K562 (cell line): ENCODE data around the gene ANKH. TPM values are rescaled to one million over a fixed set of nuclear protein-coding genes. Genes with fewer than 3 reads are reported as not detected.
A peak's percentile ranks its signal among the peaks of the same experiment; 100 is the strongest.

Experiments used
- ATAC-seq: fragments of 200-7000 bp; cut with Tn5 transposase; 3 replicates; pipeline ENCODE4 v1.9.1; 2020; ENCODE audit warnings: moderate library complexity
- BruUV-seq: library from RNA; stranded (reverse); fragments of 400-500 nt; replicated peaks from 2 replicates; lab custom pipeline; 2021; lab: Mats Ljungman, UMichigan
- CTCF ChIA-PET: fragments of 300-600 bp; formaldehyde crosslinking; extraction: SDS; loops from one replicate; lab custom pipeline; 2021; ENCODE audit warnings: low intra/inter-chr PET ratio; lab: Yijun Ruan, JAX
- POLR2A ChIA-PET: fragments of 300-600, 350-650 bp; sonication (Branson Sonifier 250); formaldehyde crosslinking; extraction: SDS; loops from one replicate; lab custom pipeline; 2021; ENCODE audit warnings: antibody characterized with exemption, inconsistent platforms; lab: Yijun Ruan, JAX
- DNase-seq, 4 experiments: peaks; one replicate each; pipeline versions ENCODE4 v3.0.0 to v3.0.0-alpha.2; 2011 to 2018; ENCODE audit warnings: low spot score in 3 of 4, mixed read lengths in 3 of 4; ENCODE audit errors: extremely low read depth in 1 of 4
- FAIRE-seq: peaks from 2 replicates; lab custom pipeline; 2011; peaks lifted over from hg19 to GRCh38; lab: Jason Lieb, UNC
- H2AFZ ChIP-seq: 2 replicates; pipeline ENCODE4 v1.6.0; 2011; ENCODE audit warnings: low read depth, low read length, control low read depth, inconsistent platforms
- H3K27ac ChIP-seq: fragments of 200-600 bp; 3 replicates; pipeline ENCODE4 v1.8.0; 2011; ENCODE audit warnings: low read depth, mild to moderate bottlenecking, control low read depth, inconsistent platforms, low read length, moderate library complexity, mixed read lengths; ENCODE audit errors: extremely low read depth
- H3K27me3 ChIP-seq, 2 experiments: fragments of 300-600 bp in 1 of 2; 2 replicates in 1 of 2; 3 replicates in 1 of 2; pipeline versions ENCODE4 v1.6.0 to v1.8.0; 2011; ENCODE audit warnings: inconsistent platforms in 2 of 2, low read length in 2 of 2, mild to moderate bottlenecking in 1 of 2, mixed read lengths in 1 of 2, moderate library complexity in 1 of 2; ENCODE audit not compliant: control insufficient read depth in 2 of 2, insufficient read depth in 2 of 2
- H3K36me3 ChIP-seq: fragments of 300-600 bp; 3 replicates; pipeline ENCODE4 v1.8.0; 2011; ENCODE audit warnings: mild to moderate bottlenecking, low read length, inconsistent platforms; ENCODE audit not compliant: control insufficient read depth, insufficient read depth
- H3K4me1 ChIP-seq, 2 experiments: fragments of 200-600 bp in 1 of 2; replicated peaks in 1 of 2; 2 replicates in 1 of 2; 3 replicates in 1 of 2; pipeline versions ENCODE4 v1.5.1 to v1.8.0; 2011; ENCODE audit warnings: inconsistent platforms in 2 of 2, low read length in 2 of 2, mild to moderate bottlenecking in 1 of 2, mixed read lengths in 1 of 2, moderate library complexity in 1 of 2; ENCODE audit not compliant: control insufficient read depth in 2 of 2, insufficient read depth in 2 of 2
- H3K4me2 ChIP-seq: 2 replicates; pipeline ENCODE4 v1.6.1; 2011; ENCODE audit warnings: low read length, control low read depth, inconsistent platforms, mixed read lengths; ENCODE audit not compliant: insufficient read depth
- H3K4me3 ChIP-seq: fragments of 200-600 bp; sonication (generic), shearing (Covaris generic); 2 replicates; pipeline ENCODE4 v1.5.1; 2016; ENCODE audit warnings: control low read depth, inconsistent platforms
- H3K79me2 ChIP-seq: fragments of 200-600 bp; 3 replicates; pipeline ENCODE4 v1.8.0; 2011; ENCODE audit warnings: low read length, inconsistent platforms; ENCODE audit not compliant: control insufficient read depth, insufficient read depth
- H3K9ac ChIP-seq, 2 experiments: 2 replicates each; pipeline versions ENCODE4 v1.6.0 to v1.6.1; 2011; ENCODE audit warnings: low read depth in 2 of 2, low read length in 2 of 2, control low read depth in 1 of 2, inconsistent platforms in 1 of 2, mild to moderate bottlenecking in 1 of 2, mixed read lengths in 1 of 2; ENCODE audit not compliant: insufficient read depth in 1 of 2
- H3K9me1 ChIP-seq: one replicate; pipeline ENCODE4 v1.6.0; 2011; ENCODE audit warnings: inconsistent platforms, mild to moderate bottlenecking, low read length, moderate library complexity; ENCODE audit not compliant: control insufficient read depth, insufficient read depth
- H3K9me3 ChIP-seq: replicated peaks from 2 replicates; pipeline ENCODE4 v1.5.1; 2011; ENCODE audit warnings: low read depth, low read length, inconsistent platforms; ENCODE audit not compliant: control insufficient read depth, insufficient read depth
- H4K20me1 ChIP-seq: replicated peaks from 2 replicates; pipeline ENCODE4 v1.6.1; 2011; ENCODE audit warnings: low read length, inconsistent platforms, mixed read lengths; ENCODE audit not compliant: control insufficient read depth, insufficient read depth
- ARID1B ChIP-seq: fragments of 450-650 bp; IDR thresholded peaks from 2 replicates; pipeline ENCODE4 v1.6.1; 2016; ENCODE audit warnings: antibody characterized with exemption, mild to moderate bottlenecking, inconsistent platforms
- BHLHE40 ChIP-seq: IDR thresholded peaks from 2 replicates; pipeline ENCODE4 v1.6.1; 2011; ENCODE audit warnings: low read length, improper control_type of control experiment
- DPF2 ChIP-seq: fragments of 450-650 bp; IDR thresholded peaks from 2 replicates; pipeline ENCODE4 v1.6.1; 2016
- GATA2 ChIP-seq: sonication (generic); formaldehyde crosslinking; IDR thresholded peaks from 2 replicates; pipeline ENCODE4 v1.4.0; 2020; ENCODE audit warnings: mild to moderate bottlenecking, missing genetic modification reagents
- HMBOX1 ChIP-seq: sonication (generic); IDR thresholded peaks from 2 replicates; pipeline ENCODE4 v1.6.1; 2016
- KAT7 ChIP-seq: sonication (generic); formaldehyde crosslinking; IDR thresholded peaks from 2 replicates; pipeline ENCODE4 v1.8.0; 2022; ENCODE audit warnings: missing genetic modification reagents, mild to moderate bottlenecking, borderline replicate concordance
- L3MBTL2 ChIP-seq: fragments of 450-650 bp; IDR thresholded peaks from 2 replicates; pipeline ENCODE4 v1.6.1; 2016; ENCODE audit warnings: mild to moderate bottlenecking, moderate library complexity
- NR2C1 ChIP-seq, 2 experiments: fragments of 450-650 bp; IDR thresholded peaks; 2 replicates each; pipeline ENCODE4 v1.6.1; 2017; ENCODE audit warnings: mild to moderate bottlenecking in 2 of 2, antibody characterized with exemption in 1 of 2, inconsistent platforms in 1 of 2, missing compliant biosample characterization in 1 of 2, missing genetic modification characterization in 1 of 2
- POLR2AphosphoS2 ChIP-seq: IDR thresholded peaks from 2 replicates; pipeline ENCODE4 v1.6.1; 2012; ENCODE audit warnings: low read length, improper control_type of control experiment
- RAD21 ChIP-seq, 2 experiments: fragments of 250-450 bp in 1 of 2; fragments of 450-650 bp in 1 of 2; sonication (Bioruptor Pico) in 1 of 2; formaldehyde crosslinking in 1 of 2; IDR thresholded peaks in 1 of 2; conservative IDR thresholded peaks in 1 of 2; 2 replicates each; pipeline versions ENCODE4 v1.4.0 to v1.8.0; 2020 to 2022; ENCODE audit warnings: mild to moderate bottlenecking in 2 of 2, moderate library complexity in 1 of 2
- RCOR1 ChIP-seq, 2 experiments: IDR thresholded peaks; 2 replicates each; pipeline ENCODE4 v1.6.1; 2012; ENCODE audit warnings: low read depth in 2 of 2, low read length in 2 of 2, borderline replicate concordance in 1 of 2, improper control_type of control experiment in 1 of 2
- SIN3B ChIP-seq: fragments of 450-650 bp; IDR thresholded peaks from 2 replicates; pipeline ENCODE4 v1.6.1; 2017; ENCODE audit warnings: low read depth, mild to moderate bottlenecking, moderate library complexity
- TRIM24 ChIP-seq, 2 experiments: fragments of 450-650 bp; IDR thresholded peaks; 2 replicates each; pipeline ENCODE4 v1.6.1; 2016
- UBTF ChIP-seq, 2 experiments: IDR thresholded peaks; 2 replicates each; pipeline ENCODE4 v1.6.1; 2012; ENCODE audit warnings: improper control_type of control experiment in 2 of 2, low read depth in 2 of 2, low read length in 2 of 2, borderline replicate concordance in 1 of 2
- ZNF239 ChIP-seq: fragments of 250-450 bp; sonication (Bioruptor Pico); IDR thresholded peaks from 2 replicates; pipeline ENCODE4 v1.4.0; 2020; ENCODE audit warnings: mild to moderate bottlenecking
- ZNF764 ChIP-seq: fragments of 250-450 bp; sonication (Bioruptor Pico); IDR thresholded peaks from 2 replicates; pipeline ENCODE4 v1.4.0; 2020; ENCODE audit warnings: low read depth, mild to moderate bottlenecking, moderate library complexity
- ZSCAN29 ChIP-seq: fragments of 450-650 bp; IDR thresholded peaks from 2 replicates; pipeline ENCODE4 v1.6.1; 2017
- WGBS: fragments of 100-300 bp; shearing (Covaris generic); methylation state at CpG from one replicate; pipeline ENCODE4 v1.1.6; 2016; ENCODE audit warnings: low coverage, mixed read lengths; ENCODE audit not compliant: insufficient coverage; ENCODE audit errors: missing lambda C conversion rate; 5-methylcytosine and 5-hydroxymethylcytosine counted together
- in situ Hi-C: fragments of 300-500 bp; cut with MboI; formaldehyde crosslinking; loops from 4 replicates; pipeline ENCODE4 v1.15.0; 2018; ENCODE audit warnings: inconsistent platforms, mixed read lengths
- intact Hi-C: fragments of 100-400 bp; cut with micrococcal nuclease; formaldehyde crosslinking; loops from 2 replicates; pipeline ENCODE4 v1.14.2; 2022
- polyA plus RNA-seq, 8 experiments: library from polyadenylated mRNA; depleted of rRNA in 4 of 8; stranded (reverse) in 5 of 8; unstranded in 3 of 8; fragments of >200 nt; fragmentation: Nextera tagmentation in 2 of 8; fragmentation: Illumina TruSeq in 1 of 8; extraction: Ambion mirVana in 2 of 8; extraction: Trizol in 1 of 8; gene quantifications; 2 replicates each; pipeline versions ENCODE4 v1.2.1 to v1.2.3, GENCODE V29; 2011 to 2014; ENCODE audit warnings: inconsistent platforms in 1 of 8, missing spikeins in 1 of 8
- total RNA-seq, 7 experiments: library from RNA; depleted of rRNA in 6 of 7; stranded (reverse); fragments of >200 nt in 6 of 7; fragmentation: Illumina TruSeq in 2 of 7; extraction: Trizol in 2 of 7; gene quantifications; 2 replicates each; pipeline versions ENCODE4 v1.2.1 to v1.2.3, GENCODE V29; 2011 to 2021; ENCODE audit warnings: low replicate concordance in 1 of 7

Gene ANKH
- total and polyA plus RNA-seq, 9 of the 15 experiments (the other 6 are each of a cell fraction or from before 2014, with no cell fraction given), result 0.79 to 12.2 (median 4.5) TPM

- WGBS, result 40% methylated on average over 8 of the region's 8 CpGs
- ATAC-seq, result peak; percentile 72
- Histone ChIP-seq H3K9me1 (peaks cover 3% of the 10 kb centered on the region), H3K27me3 (no peaks in the 10 kb centered on the region), H3K9ac (no peak overlapping the region), H3K4me2 (no peak overlapping the region), H3K4me3 (no peak overlapping the region), H3K27ac (peak overlapping the region; percentile 44; the same call in 2 of the 3 replicates), H3K9me3 (no peaks in the 10 kb centered on the region), H4K20me1 (no peaks in the 10 kb centered on the region), H3K36me3 (peaks cover 84% of the 10 kb centered on the region), H3K79me2 (0 out of 3 replicates have a peak, but pooled peaks cover 6% of the 10 kb centered on the region), H2AFZ (no peak overlapping the region), H3K4me1 (peaks cover 7 to 34% of the 10 kb centered on the region in 2 experiments; a peak in 4 of 5 replicates)
- peak in 2 of 4 experiments; percentile 38 to 57 for DNase-seq
- intact Hi-C loops (no loop called here), in situ Hi-C loops (no loop called here)
- no TSS peak for BruUV-seq
- ChIA-PET POLR2A (interaction anchor here (1.0 kb wide), 1 partner anchor 33 kb away, joined by 3 read pairs; no protein-coding TSS in a partner anchor), CTCF (no interaction called here)
- FAIRE-seq, result peak; percentile 91
- TF ChIP-seq HMBOX1, result peak; percentile 38; the same call in 1 of the 2 replicates
- no peak for TF ChIP-seq POLR2AphosphoS2
- TF ChIP-seq ZNF764 (CRISPR knock-in tag), result no peak
- peak; percentile 50 for TF ChIP-seq ARID1B
- peak in 1 of 2 experiments; percentile 42; a peak in 1 of 4 replicates for TF ChIP-seq TRIM24 (IDR thresholded peaks at IDR 0.05)
- peak in 1 of 2 experiments; percentile 45; a peak in 1 of 4 replicates for TF ChIP-seq RCOR1 (IDR thresholded peaks at IDR 0.05; ENCODE audit: borderline replicate concordance in 1 of 2, low read depth in 2 of 2, low read length in 2 of 2)
- no peak for TF ChIP-seq NR2C1 (IDR thresholded peaks at IDR 0.05)
- no peak for TF ChIP-seq NR2C1 (tag; IDR thresholded peaks at IDR 0.05)
- peak; percentile 56; the same call in 1 of the 2 replicates for TF ChIP-seq DPF2
- TF ChIP-seq ZNF239 (CRISPR knock-in tag), result peak; percentile 88
- no peak for TF ChIP-seq ZSCAN29
- TF ChIP-seq KAT7 (CRISPR knock-in tag), result no peak
- peak; percentile 47; the same call in 1 of the 2 replicates for TF ChIP-seq BHLHE40
- TF ChIP-seq SIN3B, result no peak
- peak; percentile 37; the same call in 1 of the 2 replicates for TF ChIP-seq L3MBTL2
- TF ChIP-seq UBTF (IDR thresholded peaks at IDR 0.05; ENCODE audit: borderline replicate concordance in 1 of 2, low read depth in 2 of 2, low read length in 2 of 2), result peak in 1 of 2 experiments; percentile 52; a peak in 1 of 4 replicates
- peak; percentile 42; the same call in 1 of the 2 replicates for TF ChIP-seq GATA2
- TF ChIP-seq RAD21 (CRISPR knock-in tag; conservative IDR thresholded peaks at IDR 0.05 in 1 of 2, IDR thresholded peaks at IDR 0.05 in 1 of 2), result peak; percentile 21 to 46; a peak in 2 of 4 replicates
Measured at GRCh38 chr5:14699807-14700400, 171.7 kb downstream of the ANKH start.
